ENCODE measurements around the gene PWWP3B.
"Not testable (repeated sequence)": the region's sequence is repeated elsewhere in the genome, so short reads cannot be mapped to it uniquely, and the experiment has no call there.

The PWWP3B gene

GRCh38 chrX:106168107-106168506 is at the start of gene PWWP3B:
Gene PWWP3B (plus strand): TSS chrX:106168305. CDS start chrX:106205433, 37,128 bp downstream.
- no peak for DNase-seq (ENCODE audit: low spot score)

DNA sequence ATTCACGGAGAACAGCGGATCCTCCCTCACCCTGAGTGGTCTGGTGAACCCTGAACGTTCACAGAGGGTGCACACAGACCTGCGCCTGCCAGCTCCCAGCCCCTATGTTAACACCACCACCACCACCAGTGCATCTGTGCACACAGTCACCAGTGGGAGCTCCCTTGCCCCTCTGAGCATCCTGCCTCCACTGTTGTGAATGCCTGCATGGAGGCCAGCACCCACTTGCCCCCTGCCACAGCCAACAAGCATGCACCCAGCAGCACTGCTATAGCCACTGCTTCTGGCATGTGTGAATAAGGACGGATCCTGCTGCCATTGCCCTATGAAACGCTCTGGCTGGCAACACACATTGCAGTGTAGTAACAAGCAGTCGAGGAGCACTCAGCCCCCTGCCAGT is 29.1 kb upstream of the PWWP3B start:
- DNase-seq (ENCODE audit: low spot score) = no peak

DNA sequence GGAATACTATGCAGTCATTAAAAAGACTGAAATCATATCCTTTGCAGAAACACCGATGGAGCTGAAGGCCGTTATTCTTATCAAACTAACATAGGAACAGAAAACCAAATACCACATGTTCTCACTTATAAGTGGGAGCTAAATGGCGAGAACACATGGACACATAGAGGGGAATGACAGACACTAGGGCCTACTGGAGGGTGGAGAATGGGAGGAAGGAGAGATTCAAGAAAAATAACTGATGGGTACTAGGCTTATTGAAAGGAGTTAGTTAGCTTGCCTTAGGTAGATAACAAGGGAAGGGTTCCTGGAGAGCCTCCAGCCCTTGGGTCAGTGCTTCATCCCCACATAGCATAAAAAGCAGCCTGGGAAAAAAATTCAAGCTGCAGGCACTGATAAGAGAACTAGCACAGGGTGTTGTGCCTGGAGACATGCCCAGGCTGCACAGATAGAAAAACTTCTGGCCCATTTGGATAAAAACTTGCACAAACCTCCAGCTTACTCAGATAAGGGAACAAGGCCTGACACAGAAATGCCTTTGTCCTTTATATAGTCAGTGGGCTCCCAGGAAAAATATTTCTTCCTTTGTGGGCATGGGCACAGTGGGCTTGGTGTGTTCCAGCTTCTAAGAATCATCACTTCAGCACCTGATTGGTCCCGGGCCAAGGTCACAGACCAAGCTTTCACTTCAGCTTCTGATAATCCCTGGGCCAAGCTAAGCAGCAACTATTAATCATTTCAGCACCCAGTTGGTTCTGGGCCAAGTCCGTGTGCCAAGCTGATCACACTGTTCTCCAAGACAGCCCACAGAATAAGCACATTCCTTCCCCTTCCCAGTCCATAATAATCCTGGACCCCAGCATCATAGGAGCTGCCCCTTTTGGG is 23.1 kb upstream of the PWWP3B start:
- no peak for DNase-seq (ENCODE audit: low spot score)

- DNase-seq (ENCODE audit: low spot score) = no peak
These were observed 17.4 kb upstream of the PWWP3B start for GRCh38 chrX:106150701-106151100.

- DNase-seq (ENCODE audit: low spot score) = no peak
These were observed 8.2 kb upstream of the PWWP3B start for GRCh38 chrX:106159861-106160282.

GRCh38 chrX:106170318-106170717 is 2.2 kb downstream of the PWWP3B start:
- DNase-seq (ENCODE audit: low spot score) = no peak

GRCh38 chrX:106171293-106171820 is 3.3 kb downstream of the PWWP3B start:
- no peak for DNase-seq (ENCODE audit: low spot score)

DNA sequence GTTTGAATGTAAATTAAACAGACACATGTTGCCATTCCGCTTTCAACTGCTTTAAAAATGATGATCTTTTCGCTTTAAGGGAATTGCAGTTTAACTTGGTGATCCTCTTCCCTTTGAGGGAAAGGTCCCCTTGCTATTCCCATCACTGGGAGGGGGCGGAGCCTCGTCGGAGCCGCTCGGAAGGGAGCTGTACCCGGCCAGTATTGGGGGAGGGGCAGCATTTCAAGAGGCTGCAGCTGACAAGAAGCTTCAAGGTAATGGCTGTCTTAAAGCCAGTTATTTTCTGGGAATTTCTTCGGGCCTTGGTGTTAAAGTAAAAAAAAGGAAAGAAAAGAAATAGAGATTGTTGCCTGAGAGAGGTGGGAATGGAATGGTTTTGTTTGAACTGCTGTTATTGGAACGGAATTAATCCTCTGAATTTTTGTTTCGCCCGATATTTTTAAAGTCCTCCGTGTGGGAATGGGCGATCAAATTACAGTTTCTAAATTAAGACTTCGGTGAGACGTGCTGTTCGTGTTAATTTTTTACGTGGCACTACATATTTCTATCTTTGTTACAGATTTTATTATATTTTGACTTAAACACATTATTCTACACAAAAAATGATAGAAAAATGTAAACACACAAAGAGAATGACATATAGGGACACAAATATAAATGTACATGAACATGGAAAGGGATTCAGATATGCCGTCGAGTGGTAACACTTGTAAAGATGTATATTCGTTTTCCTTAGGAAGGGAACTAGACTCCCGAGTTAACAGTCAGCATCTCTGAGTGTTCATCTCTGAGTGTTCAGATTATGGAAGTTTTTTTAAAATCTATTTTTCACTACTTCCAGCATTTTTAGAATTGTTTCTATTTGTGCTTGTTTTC is 9.2 kb downstream of the PWWP3B start:
- DNase-seq (ENCODE audit: low spot score) = peak; percentile 70

- no peak for DNase-seq (ENCODE audit: low spot score)
These were observed 9.8 kb downstream of the PWWP3B start for GRCh38 chrX:106177982-106178321.

- no peak for DNase-seq (ENCODE audit: low spot score)
These were observed 10.7 kb downstream of the PWWP3B start for GRCh38 chrX:106178826-106179225.

GRCh38 chrX:106183685-106184084 is 15.6 kb downstream of the PWWP3B start:
- DNase-seq (ENCODE audit: low spot score) = not testable (repeated sequence)

GRCh38 chrX:106201502-106202178 is 33.5 kb downstream of the PWWP3B start:
- DNase-seq (ENCODE audit: low spot score) = no peak

DNA sequence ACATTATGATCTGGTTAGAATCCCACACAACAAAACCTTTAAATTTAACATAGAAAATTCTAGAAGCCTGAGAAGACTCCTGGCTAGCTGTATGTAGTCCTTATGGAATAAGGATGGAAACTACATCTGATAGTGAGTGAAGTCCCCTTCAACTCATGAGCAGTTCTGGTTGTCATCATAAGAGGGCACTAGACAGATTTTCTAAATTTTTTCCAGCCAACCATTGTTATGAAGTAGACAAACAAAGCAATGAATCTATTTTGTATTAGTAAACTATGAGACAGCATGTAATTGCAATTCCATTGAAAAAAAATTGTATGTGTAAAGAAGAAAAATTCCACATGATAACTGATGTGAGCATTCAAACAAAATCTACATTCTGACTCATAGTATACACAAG is 35.2 kb downstream of the PWWP3B start:
- DNase-seq (ENCODE audit: low spot score) = no peak

DNA sequence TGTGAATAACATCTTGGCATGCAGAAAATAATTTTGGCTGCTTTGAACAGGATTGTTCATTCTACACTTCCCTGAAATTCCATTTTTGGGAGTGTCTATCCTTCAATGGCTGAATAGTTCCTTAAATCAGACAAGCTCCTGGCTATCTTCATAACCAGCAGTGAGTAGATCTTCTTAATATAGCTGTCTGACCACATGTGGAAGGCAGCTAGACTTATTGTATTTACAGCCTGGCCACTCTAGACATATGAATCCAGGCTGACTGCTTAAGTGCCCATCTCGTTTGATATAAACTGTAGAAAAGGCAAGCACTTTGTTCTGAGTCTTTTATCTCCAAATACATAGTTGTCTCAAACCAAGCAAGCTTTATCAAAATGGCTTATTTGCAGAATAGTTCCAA is 40.0 kb downstream of the PWWP3B start:
- no peak for DNase-seq (ENCODE audit: low spot score)
